MM.1S (cell line): ENCODE results near the gene DDX27.
A peak's percentile ranks its signal among the peaks of the same experiment; 100 is the strongest.

ENCODE experiments used
- DNase-seq: peaks from one replicate; pipeline ENCODE4 v3.0.0-alpha.2; 2015
- H2AFZ ChIP-seq: fragments of 300-600 bp; sonication (generic); 2 replicates; pipeline ENCODE4 v1.6.0; 2016; ENCODE audit warnings: antibody characterized with exemption, low read length
- H3F3A ChIP-seq: fragments of 300-600 bp; sonication (generic); 2 replicates; pipeline ENCODE4 v1.6.1; 2016; ENCODE audit warnings: mild to moderate bottlenecking, antibody characterized with exemption, low read length, moderate library complexity, mixed read lengths; ENCODE audit not compliant: insufficient read depth
- H3K27ac ChIP-seq: fragments of 300-600 bp; sonication (generic); 2 replicates; pipeline ENCODE4 v1.5.1; 2016; ENCODE audit warnings: mild to moderate bottlenecking, low read length
- H3K27me3 ChIP-seq: fragments of 300-600 bp; sonication (generic); replicated peaks from 2 replicates; pipeline ENCODE4 v1.6.0; 2016; ENCODE audit warnings: low read length; ENCODE audit not compliant: insufficient read depth
- H3K36me3 ChIP-seq: fragments of 300-600 bp; sonication (generic); replicated peaks from 2 replicates; pipeline ENCODE4 v1.6.1; 2016; ENCODE audit warnings: mild to moderate bottlenecking, low read length, mixed read lengths; ENCODE audit not compliant: insufficient read depth
- H3K4me1 ChIP-seq: fragments of 300-600 bp; sonication (generic); 2 replicates; pipeline ENCODE4 v1.6.1; 2016; ENCODE audit warnings: low read length, mixed read lengths
- H3K4me2 ChIP-seq: fragments of 300-600 bp; sonication (generic); 2 replicates; pipeline ENCODE4 v1.6.0; 2016; ENCODE audit warnings: low read depth, low read length
- H3K4me3 ChIP-seq: fragments of 300-600 bp; sonication (generic); 2 replicates; pipeline ENCODE4 v1.5.1; 2016; ENCODE audit warnings: low read length, mixed read lengths
- H3K79me2 ChIP-seq: fragments of 300-600 bp; sonication (generic); 2 replicates; pipeline ENCODE4 v1.6.1; 2016; ENCODE audit warnings: mixed run types, low read length, mixed read lengths
- H3K9ac ChIP-seq: fragments of 300-600 bp; sonication (generic); 2 replicates; pipeline ENCODE4 v1.6.1; 2016; ENCODE audit warnings: low read length, mixed read lengths
- H3K9me2 ChIP-seq: fragments of 300-600 bp; sonication (generic); replicated peaks from 2 replicates; pipeline ENCODE4 v1.6.1; 2016; ENCODE audit warnings: mild to moderate bottlenecking, low read length, mixed read lengths; ENCODE audit not compliant: insufficient read depth
- H3K9me3 ChIP-seq: fragments of 300-600 bp; sonication (generic); replicated peaks from 2 replicates; pipeline ENCODE4 v1.6.1; 2016; ENCODE audit warnings: mild to moderate bottlenecking, low read length, mixed read lengths; ENCODE audit not compliant: insufficient read depth
- H4K20me1 ChIP-seq: fragments of 300-600 bp; sonication (generic); 2 replicates; pipeline ENCODE4 v1.6.1; 2016; ENCODE audit warnings: mild to moderate bottlenecking, low read length, moderate library complexity, mixed read lengths; ENCODE audit not compliant: insufficient read depth
- EZH2 ChIP-seq: fragments of 300-600 bp; sonication (generic); optimal IDR thresholded peaks from 2 replicates; pipeline ENCODE3; 2017; ENCODE audit warnings: low read depth, mild to moderate bottlenecking, antibody characterized with exemption, low read length, mixed read lengths
- EZH2phosphoT487 ChIP-seq: fragments of 300-600 bp; sonication (generic); IDR thresholded peaks from 2 replicates; pipeline ENCODE4 v1.6.1; 2018; ENCODE audit warnings: antibody characterized with exemption, low read length
- TF ChIP-seq, protein P1 (sequence below): fragments of 300-600 bp; sonication (generic); IDR thresholded peaks from 2 replicates; pipeline ENCODE4 v1.5.1; 2016; ENCODE audit warnings: antibody characterized with exemption, low read length, mixed read lengths

DDX27 gene

DNA sequence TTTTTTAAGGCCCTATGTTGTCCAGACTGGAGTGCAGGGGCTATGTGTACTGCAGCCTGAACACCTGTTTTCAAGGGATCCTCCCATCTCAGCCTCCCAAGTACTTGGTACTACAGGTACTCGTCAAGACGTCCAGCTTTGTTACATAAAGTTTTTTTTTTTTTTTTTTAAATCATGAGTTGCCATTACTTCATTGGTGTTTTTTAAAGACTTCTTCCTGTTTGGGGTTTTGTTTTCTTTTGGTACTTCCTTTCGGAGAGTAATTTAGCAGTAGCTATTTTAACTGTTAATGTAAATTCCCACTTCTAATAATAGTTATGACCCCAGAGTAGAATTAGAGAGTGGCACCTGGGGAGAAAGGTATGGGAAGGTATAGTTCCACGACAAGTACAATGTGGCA lies 48.1 kb downstream of the DDX27 start:
- Histone ChIP-seq H3K4me2 (peak overlapping the region; percentile 43), H2AFZ (no peak overlapping the region), H3K9me3 (no peaks in the 10 kb centered on the region), H4K20me1 (0 out of 2 replicates have a peak, but pooled peaks cover 5% of the 10 kb centered on the region), H3K4me1 (peaks cover 29% of the 10 kb centered on the region), H3K9ac (no peak overlapping the region), H3K9me2 (no peaks in the 10 kb centered on the region), H3F3A (peaks cover 20% of the 10 kb centered on the region), H3K36me3 (peaks cover 8% of the 10 kb centered on the region; the same call in 1 of the 2 replicates), H3K27ac (peak overlapping the region; percentile 33; the same call in 1 of the 2 replicates), H3K27me3 (no peaks in the 10 kb centered on the region), H3K4me3 (no peak overlapping the region), H3K79me2 (peaks cover 7% of the 10 kb centered on the region; the same call in 1 of the 2 replicates)
- TF ChIP-seq, protein P1, sequence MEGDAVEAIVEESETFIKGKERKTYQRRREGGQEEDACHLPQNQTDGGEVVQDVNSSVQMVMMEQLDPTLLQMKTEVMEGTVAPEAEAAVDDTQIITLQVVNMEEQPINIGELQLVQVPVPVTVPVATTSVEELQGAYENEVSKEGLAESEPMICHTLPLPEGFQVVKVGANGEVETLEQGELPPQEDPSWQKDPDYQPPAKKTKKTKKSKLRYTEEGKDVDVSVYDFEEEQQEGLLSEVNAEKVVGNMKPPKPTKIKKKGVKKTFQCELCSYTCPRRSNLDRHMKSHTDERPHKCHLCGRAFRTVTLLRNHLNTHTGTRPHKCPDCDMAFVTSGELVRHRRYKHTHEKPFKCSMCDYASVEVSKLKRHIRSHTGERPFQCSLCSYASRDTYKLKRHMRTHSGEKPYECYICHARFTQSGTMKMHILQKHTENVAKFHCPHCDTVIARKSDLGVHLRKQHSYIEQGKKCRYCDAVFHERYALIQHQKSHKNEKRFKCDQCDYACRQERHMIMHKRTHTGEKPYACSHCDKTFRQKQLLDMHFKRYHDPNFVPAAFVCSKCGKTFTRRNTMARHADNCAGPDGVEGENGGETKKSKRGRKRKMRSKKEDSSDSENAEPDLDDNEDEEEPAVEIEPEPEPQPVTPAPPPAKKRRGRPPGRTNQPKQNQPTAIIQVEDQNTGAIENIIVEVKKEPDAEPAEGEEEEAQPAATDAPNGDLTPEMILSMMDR = no peak
- TF ChIP-seq EZH2phosphoT487 (no peak), EZH2 (no peak)
- DNase-seq = peak; percentile 72

DNA sequence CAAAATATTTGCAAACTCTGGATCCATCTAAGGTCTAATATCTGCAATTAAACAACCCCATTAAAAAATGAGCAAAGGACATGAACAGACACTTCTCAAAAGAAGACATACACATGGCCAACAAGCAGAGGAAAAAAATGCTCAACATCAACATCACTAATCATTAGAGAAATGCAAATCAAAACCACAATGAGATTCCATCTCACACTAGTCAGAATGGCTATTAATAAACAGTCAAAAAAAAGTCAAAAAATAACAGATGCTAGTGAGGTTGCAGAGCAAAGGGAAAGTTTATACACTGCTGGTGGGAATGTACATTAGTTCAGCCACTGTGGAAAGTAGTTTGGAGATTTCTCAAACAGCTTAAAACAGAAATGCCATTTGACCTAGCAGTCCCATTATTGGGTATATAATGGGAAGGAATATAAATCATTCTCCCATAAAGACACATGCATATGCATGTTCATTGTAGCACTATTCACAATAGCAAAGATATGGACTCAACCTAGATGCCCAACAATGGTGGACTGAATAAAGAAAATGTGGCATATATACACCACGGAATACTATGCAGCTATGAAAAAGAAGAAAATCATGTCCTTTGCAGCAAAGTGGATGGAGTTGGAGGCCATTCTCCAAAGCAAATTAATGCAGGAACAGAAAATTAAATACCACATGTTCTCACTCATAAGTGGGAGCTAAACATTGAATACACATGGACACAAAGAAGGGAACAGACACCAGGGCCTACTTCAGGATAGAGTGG lies 49.6 kb downstream of the DDX27 start:
- peak; percentile 71 for DNase-seq
- Histone ChIP-seq H3K79me2 (peaks cover 7% of the 10 kb centered on the region; the same call in 1 of the 2 replicates), H3F3A (peaks cover 31% of the 10 kb centered on the region), H3K4me2 (peak overlapping the region; percentile 19; the same call in 1 of the 2 replicates), H3K4me1 (peaks cover 39% of the 10 kb centered on the region), H3K4me3 (no peak overlapping the region), H4K20me1 (0 out of 2 replicates have a peak, but pooled peaks cover 5% of the 10 kb centered on the region), H3K27me3 (no peaks in the 10 kb centered on the region), H3K9me3 (no peaks in the 10 kb centered on the region), H3K9me2 (no peaks in the 10 kb centered on the region), H3K36me3 (peaks cover 8% of the 10 kb centered on the region; the same call in 1 of the 2 replicates), H2AFZ (no peak overlapping the region), H3K27ac (peak overlapping the region; percentile 9; the same call in 1 of the 2 replicates), H3K9ac (no peak overlapping the region)
- TF ChIP-seq EZH2phosphoT487 (no peak), EZH2 (no peak)
- TF ChIP-seq, protein P1 = no peak

DNA sequence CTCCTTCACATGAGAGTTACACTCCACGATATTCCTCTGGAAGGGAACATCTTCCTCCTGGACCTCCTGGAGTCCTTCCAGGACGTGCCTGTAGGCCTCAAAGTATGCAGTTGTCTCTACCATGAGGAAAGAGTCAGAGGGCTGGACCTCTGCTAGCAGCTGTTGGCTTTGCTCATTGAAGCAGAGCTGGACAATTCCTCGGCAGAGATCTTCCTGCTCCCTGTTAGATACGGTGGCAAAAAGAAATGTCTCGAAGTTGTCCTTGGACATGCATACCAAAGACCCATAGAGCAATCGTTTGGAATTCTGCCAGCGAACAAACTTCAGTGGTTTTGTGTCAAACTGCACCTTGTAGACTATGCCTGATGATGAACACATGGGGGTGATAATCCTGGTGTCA lies 51.0 kb downstream of the DDX27 start:
- no peaks in the 10 kb centered on the region for H3K9me2 ChIP-seq
- H3F3A ChIP-seq = peaks cover 31% of the 10 kb centered on the region
- H3K4me3 ChIP-seq = no peak overlapping the region
- TF ChIP-seq, protein P1 = no peak
- TF ChIP-seq EZH2phosphoT487 (no peak), EZH2 (no peak)
- no peak for DNase-seq
- H4K20me1 ChIP-seq = 0 out of 2 replicates have a peak, but pooled peaks cover 5% of the 10 kb centered on the region
- H3K9me3 ChIP-seq = no peaks in the 10 kb centered on the region
- H3K9ac ChIP-seq = no peak overlapping the region
- H3K4me1 ChIP-seq = peaks cover 39% of the 10 kb centered on the region
- H2AFZ ChIP-seq = no peak overlapping the region
- H3K27ac ChIP-seq = no peak overlapping the region
- H3K79me2 ChIP-seq = peaks cover 7% of the 10 kb centered on the region; the same call in 1 of the 2 replicates
- no peak overlapping the region for H3K4me2 ChIP-seq
- H3K36me3 ChIP-seq = peaks cover 8% of the 10 kb centered on the region; the same call in 1 of the 2 replicates
- no peaks in the 10 kb centered on the region for H3K27me3 ChIP-seq
